Measurements from ENCODE around the gene PPP1R3C.

PPP1R3C gene

GRCh38 chr10:91632671-91633550, at the start of gene PPP1R3C:
Gene PPP1R3C (minus strand): TSS chr10:91633071. CDS start chr10:91632969, 102 bp downstream.
- TF ChIP-seq POLR2A (IDR thresholded peaks at IDR 0.05; ENCODE audit: low read length) (no peak), GATA1 (IDR thresholded peaks at IDR 0.05; ENCODE audit: low read depth, low read length) (no peak)
- peak; percentile 77 to 81 for DNase-seq

GRCh38 chr10:91681361-91682276, 48.7 kb upstream of the PPP1R3C start:
- no peak for TF ChIP-seq GATA1 (IDR thresholded peaks at IDR 0.05; ENCODE audit: low read depth, low read length)
- TF ChIP-seq POLR2A (IDR thresholded peaks at IDR 0.05; ENCODE audit: low read length), result no peak
- DNase-seq, result peak; percentile 2 to 11

DNA sequence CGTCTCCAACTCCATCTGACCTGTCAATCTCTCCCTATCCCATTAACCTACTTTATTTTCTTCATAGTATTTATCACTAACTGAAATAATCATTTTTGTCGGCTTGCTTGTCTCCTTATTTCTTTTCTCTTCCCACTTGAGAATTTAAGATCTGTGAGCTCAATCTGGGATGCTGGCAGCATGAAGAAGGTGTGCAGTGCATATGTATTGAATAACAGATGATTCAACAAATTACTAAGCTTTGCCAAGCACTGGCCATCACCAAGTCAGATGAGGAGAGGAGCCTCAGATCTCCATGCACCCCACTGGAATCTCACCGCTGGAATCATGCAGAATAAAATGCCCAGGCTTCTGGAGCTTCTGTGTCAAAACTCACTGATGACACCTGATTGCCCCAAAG, 47.6 kb upstream of the PPP1R3C start:
- no peak for TF ChIP-seq GATA1 (IDR thresholded peaks at IDR 0.05; ENCODE audit: low read depth, low read length)
- no peak for DNase-seq

DNA sequence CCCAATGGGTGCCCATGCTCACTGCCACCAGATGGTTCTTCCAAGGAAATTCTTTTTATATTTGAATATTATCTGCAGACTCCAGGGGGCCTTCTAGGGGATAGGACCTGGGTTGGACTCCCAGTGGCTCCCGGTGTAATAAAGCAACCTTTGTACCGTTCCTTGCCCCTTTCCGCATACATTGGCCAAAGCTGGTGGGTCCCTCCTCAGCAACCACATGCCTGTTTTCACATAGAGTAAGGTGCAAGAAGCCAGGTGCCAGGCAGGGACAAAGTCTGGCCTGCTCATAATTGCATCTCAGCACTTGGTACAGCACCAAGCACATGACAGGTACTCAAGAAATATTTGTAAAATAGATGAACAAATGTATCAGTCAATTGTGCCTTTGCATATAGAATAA, 46.4 kb upstream of the PPP1R3C start:
- TF ChIP-seq GATA1 (IDR thresholded peaks at IDR 0.05; ENCODE audit: low read depth, low read length) (no peak), POLR2A (IDR thresholded peaks at IDR 0.05; ENCODE audit: low read length) (no peak)
- DNase-seq, result no peak

- no peak for DNase-seq
- TF ChIP-seq POLR2A (IDR thresholded peaks at IDR 0.05; ENCODE audit: low read length), result no peak
- TF ChIP-seq GATA1 (IDR thresholded peaks at IDR 0.05; ENCODE audit: low read depth, low read length), result no peak
Observed at GRCh38 chr10:91677911-91678310, 45.0 kb upstream of the PPP1R3C start.

DNA sequence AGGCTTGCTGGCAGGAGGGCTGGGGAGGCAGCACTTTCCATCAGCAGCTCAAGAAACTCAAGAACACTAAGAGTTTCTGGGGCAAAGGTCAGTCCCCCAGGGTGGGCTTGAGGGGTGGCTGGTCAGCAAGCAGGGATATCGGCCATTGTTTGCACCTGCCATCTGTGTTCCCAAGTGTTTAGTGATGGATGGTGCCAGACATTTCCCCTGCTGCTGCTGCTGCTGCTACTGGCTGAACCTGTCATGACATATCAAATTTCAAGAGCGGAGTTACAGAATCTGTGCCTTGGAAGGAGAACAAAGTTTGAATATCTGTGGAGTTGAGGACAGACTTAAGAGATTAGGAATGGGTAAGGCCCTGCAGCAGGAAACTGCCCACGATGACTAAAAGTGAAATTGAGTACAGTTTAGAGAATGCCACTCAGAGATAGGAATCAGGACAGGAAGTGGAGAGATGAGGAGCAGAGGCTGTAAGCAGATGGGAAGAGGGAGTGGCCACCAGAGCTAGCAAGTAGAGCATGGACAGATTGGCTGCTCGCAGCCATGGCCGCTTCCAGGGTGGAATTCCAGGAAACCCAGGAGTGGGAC, 39.2 kb upstream of the PPP1R3C start:
- TF ChIP-seq GATA1 (IDR thresholded peaks at IDR 0.05; ENCODE audit: low read depth, low read length), result no peak
- TF ChIP-seq POLR2A (IDR thresholded peaks at IDR 0.05; ENCODE audit: low read length), result no peak
- no peak for DNase-seq

DNA sequence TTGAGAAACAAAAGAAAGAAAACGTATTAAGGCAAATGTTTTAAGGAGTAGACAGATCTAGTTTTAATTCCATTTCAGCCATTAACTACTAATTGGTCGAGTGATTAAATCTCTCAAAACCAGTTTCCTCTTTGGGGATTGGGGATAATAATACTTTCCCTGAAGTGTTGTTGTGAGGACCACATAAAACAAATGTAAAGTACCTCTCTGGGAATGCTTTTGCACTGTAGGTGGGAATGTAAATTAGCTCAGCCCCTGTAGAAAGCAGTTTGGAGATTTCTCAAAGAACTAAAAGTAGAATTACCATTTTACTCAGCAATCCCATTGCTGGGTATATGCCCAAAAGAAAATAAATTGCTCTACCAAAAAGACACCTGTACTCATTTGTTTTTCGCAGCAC, 36.0 kb upstream of the PPP1R3C start:
- DNase-seq, result no peak
- TF ChIP-seq GATA1 (IDR thresholded peaks at IDR 0.05; ENCODE audit: low read depth, low read length) (no peak), POLR2A (IDR thresholded peaks at IDR 0.05; ENCODE audit: low read length) (no peak)

DNA sequence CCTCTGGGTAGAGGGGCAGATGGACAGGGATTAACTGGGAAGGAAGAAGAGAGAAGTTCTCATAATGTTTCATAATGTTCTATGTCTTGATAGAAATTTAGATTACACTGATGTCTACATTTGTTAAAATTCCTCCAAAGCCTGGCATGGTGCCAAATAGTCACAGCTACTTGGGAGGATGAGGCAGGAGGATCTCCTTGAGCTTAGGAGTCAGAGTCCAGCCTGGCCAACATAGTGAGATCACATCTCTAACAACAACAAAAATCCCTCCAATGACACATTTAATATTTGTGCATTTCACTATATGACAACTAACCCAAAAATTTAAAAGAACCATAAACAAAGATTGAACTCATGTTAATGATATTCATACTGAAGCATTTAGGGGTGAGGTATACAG, 33.0 kb upstream of the PPP1R3C start:
- peak; percentile 14 to 16 for DNase-seq
- TF ChIP-seq GATA1 (IDR thresholded peaks at IDR 0.05; ENCODE audit: low read depth, low read length), result no peak
- no peak for TF ChIP-seq POLR2A (IDR thresholded peaks at IDR 0.05; ENCODE audit: low read length)

- TF ChIP-seq GATA1 (IDR thresholded peaks at IDR 0.05; ENCODE audit: low read depth, low read length), result no peak
- no peak for TF ChIP-seq POLR2A (IDR thresholded peaks at IDR 0.05; ENCODE audit: low read length)
- DNase-seq, result no peak
Observed at GRCh38 chr10:91664426-91664825, 31.6 kb upstream of the PPP1R3C start.

GRCh38 chr10:91662993-91663392, 30.1 kb upstream of the PPP1R3C start:
- TF ChIP-seq POLR2A (IDR thresholded peaks at IDR 0.05; ENCODE audit: low read length), result no peak
- TF ChIP-seq GATA1 (IDR thresholded peaks at IDR 0.05; ENCODE audit: low read depth, low read length), result no peak

GRCh38 chr10:91653219-91653870, 20.5 kb upstream of the PPP1R3C start:
- no peak for DNase-seq
- no peak for TF ChIP-seq GATA1 (IDR thresholded peaks at IDR 0.05; ENCODE audit: low read depth, low read length)
- TF ChIP-seq POLR2A (IDR thresholded peaks at IDR 0.05; ENCODE audit: low read length), result no peak

More at GRCh38 chr10:91662993-91663392, 30.1 kb upstream of the PPP1R3C start:
- DNase-seq, result no peak

GRCh38 chr10:91652364-91652763, 19.5 kb upstream of the PPP1R3C start:
- TF ChIP-seq GATA1 (IDR thresholded peaks at IDR 0.05; ENCODE audit: low read depth, low read length), result no peak
- no peak for TF ChIP-seq POLR2A (IDR thresholded peaks at IDR 0.05; ENCODE audit: low read length)
- DNase-seq, result no peak

DNA sequence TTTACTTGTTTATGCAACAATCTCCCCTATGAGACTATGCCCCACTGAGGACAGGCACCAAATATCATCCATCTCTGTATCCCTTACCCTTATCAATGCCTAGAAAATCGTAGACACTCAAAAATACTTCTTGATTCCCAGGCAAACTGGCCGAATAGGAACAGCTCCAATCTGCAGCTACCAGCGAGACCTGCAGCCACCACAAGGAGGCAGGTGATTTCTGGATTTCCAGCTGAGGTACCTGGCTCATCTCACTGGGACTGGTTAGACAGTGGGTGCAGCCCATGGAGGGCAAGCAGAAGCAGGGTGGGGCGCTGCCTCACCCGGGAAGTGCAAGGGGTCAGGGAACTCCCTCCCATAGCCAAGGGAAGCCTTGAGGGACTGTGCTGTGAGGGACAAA, 10.8 kb upstream of the PPP1R3C start:
- TF ChIP-seq GATA1 (IDR thresholded peaks at IDR 0.05; ENCODE audit: low read depth, low read length), result no peak
- DNase-seq, result no peak

All from erythroblast (primary cell).